H9 (cell line): Measurements from ENCODE around the gene FARS2. TPM values are rescaled to one million over a fixed set of nuclear protein-coding genes. Genes with fewer than 3 reads are reported as not detected.

Experiments
- DNase-seq: peaks from one replicate; pipeline ENCODE4 v3.0.0-alpha.2; 2017
- H2AFZ ChIP-seq: one replicate; pipeline ENCODE4 v1.6.1; 2013; ENCODE audit warnings: mild to moderate bottlenecking, low read length, control low read depth, moderate library complexity
- H2AK5ac ChIP-seq: 2 replicates; pipeline ENCODE4 v1.6.1; 2013; ENCODE audit warnings: low read length, control low read depth, mixed read lengths; ENCODE audit not compliant: insufficient read length
- H2BK120ac ChIP-seq: one replicate; pipeline ENCODE4 v1.6.1; 2013; ENCODE audit warnings: low read depth, mild to moderate bottlenecking, low read length, control low read depth, inconsistent platforms; ENCODE audit not compliant: poor library complexity, severe bottlenecking
- H2BK12ac ChIP-seq: 2 replicates; pipeline ENCODE4 v1.6.1; 2013; ENCODE audit warnings: low read length, control low read depth, mixed read lengths, low read depth; ENCODE audit not compliant: insufficient read length
- H2BK15ac ChIP-seq: 2 replicates; pipeline ENCODE4 v1.6.1; 2013; ENCODE audit warnings: low read depth, low read length, control low read depth
- H2BK20ac ChIP-seq: one replicate; pipeline ENCODE4 v1.6.1; 2013; ENCODE audit warnings: low read depth, mild to moderate bottlenecking, low read length, control low read depth, inconsistent platforms; ENCODE audit not compliant: poor library complexity, severe bottlenecking
- H2BK5ac ChIP-seq: 2 replicates; pipeline ENCODE4 v1.6.1; 2013; ENCODE audit warnings: low read length, control low read depth, mixed read lengths; ENCODE audit not compliant: insufficient read length
- H3K14ac ChIP-seq: 2 replicates; pipeline ENCODE4 v1.6.1; 2013; ENCODE audit warnings: low read length, control low read depth; ENCODE audit not compliant: insufficient read depth
- H3K18ac ChIP-seq: 2 replicates; pipeline ENCODE4 v1.6.1; 2013; ENCODE audit warnings: low read depth, mild to moderate bottlenecking, mixed read lengths, low read length, control low read depth; ENCODE audit not compliant: insufficient read length
- H3K23ac ChIP-seq: 2 replicates; pipeline ENCODE4 v1.6.1; 2013; ENCODE audit warnings: low read length, control low read depth, mixed read lengths, low read depth; ENCODE audit not compliant: insufficient read length
- H3K23me2 ChIP-seq: 2 replicates; pipeline ENCODE4 v1.6.1; 2013; ENCODE audit warnings: low read depth, mild to moderate bottlenecking, mixed read lengths, low read length, control low read depth; ENCODE audit not compliant: insufficient read length, poor library complexity, severe bottlenecking
- H3K27ac ChIP-seq: 2 replicates; pipeline ENCODE4 v1.5.1; 2013; ENCODE audit warnings: low read length, control low read depth, mixed read lengths, low read depth; ENCODE audit not compliant: insufficient read length
- H3K27me3 ChIP-seq: 2 replicates; pipeline ENCODE4 v1.6.1; 2013; ENCODE audit warnings: low read length, control low read depth, inconsistent platforms; ENCODE audit not compliant: insufficient read depth
- H3K4ac ChIP-seq: 2 replicates; pipeline ENCODE4 v1.6.1; 2013; ENCODE audit warnings: low read depth, mild to moderate bottlenecking, control low read depth, inconsistent platforms, low read length, moderate library complexity
- H3K4me1 ChIP-seq: 2 replicates; pipeline ENCODE4 v1.6.1; 2013; ENCODE audit warnings: low read length, control low read depth, inconsistent platforms; ENCODE audit not compliant: insufficient read depth
- H3K4me2 ChIP-seq: 2 replicates; pipeline ENCODE4 v1.6.1; 2013; ENCODE audit warnings: low read length, control low read depth, mixed read lengths; ENCODE audit not compliant: insufficient read length, insufficient read depth
- H3K56ac ChIP-seq: 2 replicates; pipeline ENCODE4 v1.6.1; 2013; ENCODE audit warnings: low read depth, mild to moderate bottlenecking, mixed read lengths, low read length, control low read depth; ENCODE audit not compliant: insufficient read length
- H3K79me1 ChIP-seq: 2 replicates; pipeline ENCODE4 v1.6.1; 2013; ENCODE audit warnings: low read depth, mild to moderate bottlenecking, moderate library complexity, low read length, control low read depth, inconsistent platforms; ENCODE audit not compliant: insufficient read depth, poor library complexity, severe bottlenecking
- H3K79me2 ChIP-seq: 2 replicates; pipeline ENCODE4 v1.6.1; 2013; ENCODE audit warnings: low read length, control low read depth, inconsistent platforms; ENCODE audit not compliant: insufficient read depth
- H3K9ac ChIP-seq: 2 replicates; pipeline ENCODE4 v1.6.1; 2013; ENCODE audit warnings: low read length, control low read depth, mixed read lengths; ENCODE audit not compliant: insufficient read length; ENCODE audit errors: extremely low read depth
- H3K9me3 ChIP-seq: one replicate; pipeline ENCODE4 v1.6.1; 2013; ENCODE audit warnings: low read depth, low read length, inconsistent platforms; ENCODE audit not compliant: control insufficient read depth
- H3T11ph ChIP-seq: one replicate; pipeline ENCODE4 v1.6.1; 2013; ENCODE audit warnings: mild to moderate bottlenecking, low read length, control low read depth, inconsistent platforms
- H4K20me1 ChIP-seq: one replicate; pipeline ENCODE4 v1.6.1; 2013; ENCODE audit not compliant: control insufficient read depth, insufficient read length, insufficient read depth
- H4K5ac ChIP-seq: 2 replicates; pipeline ENCODE4 v1.6.1; 2013; ENCODE audit warnings: low read depth, mild to moderate bottlenecking, mixed read lengths, low read length, control low read depth; ENCODE audit not compliant: insufficient read length
- H4K8ac ChIP-seq: replicated peaks from 2 replicates; pipeline ENCODE4 v1.6.1; 2013; ENCODE audit warnings: low read length, control low read depth, mixed read lengths, low read depth; ENCODE audit not compliant: insufficient read length
- H4K91ac ChIP-seq: 2 replicates; pipeline ENCODE4 v1.6.1; 2013; ENCODE audit warnings: low read depth, mild to moderate bottlenecking, moderate library complexity, mixed read lengths, low read length, control low read depth; ENCODE audit not compliant: insufficient read length
- H3K27ac Mint-ChIP-seq, 3 experiments: 2 replicates in 2 of 3; 3 replicates in 1 of 3; pipeline ENCODE4 v1.8.0; 2020 to 2021; ENCODE audit warnings: mixed read lengths in 3 of 3, mild to moderate bottlenecking in 1 of 3, moderate library complexity in 1 of 3
- H3K27me3 Mint-ChIP-seq: 2 replicates; pipeline ENCODE4 v1.8.0; 2021; ENCODE audit warnings: low read depth, mild to moderate bottlenecking, moderate library complexity, mixed read lengths
- H3K36me3 Mint-ChIP-seq, 3 experiments: 2 replicates in 2 of 3; 3 replicates in 1 of 3; pipeline ENCODE4 v1.8.0; 2020 to 2021; ENCODE audit warnings: low read depth in 3 of 3, mixed read lengths in 3 of 3; ENCODE audit not compliant: insufficient read depth in 1 of 3
- H3K4me1 Mint-ChIP-seq, 2 experiments: 2 replicates each; pipeline ENCODE4 v1.8.0; 2020; ENCODE audit warnings: mixed read lengths in 2 of 2
- H3K4me3 Mint-ChIP-seq, 2 experiments: 2 replicates in 1 of 2; 3 replicates in 1 of 2; pipeline ENCODE4 v1.8.0; 2020 to 2021; ENCODE audit warnings: mild to moderate bottlenecking in 2 of 2, mixed read lengths in 2 of 2, moderate library complexity in 1 of 2
- H3K9me3 Mint-ChIP-seq, 2 experiments: 2 replicates in 1 of 2; 3 replicates in 1 of 2; pipeline ENCODE4 v1.8.0; 2020; ENCODE audit warnings: mild to moderate bottlenecking in 2 of 2, mixed read lengths in 2 of 2, moderate library complexity in 1 of 2
- CTCF ChIP-seq: fragments of 200-600 bp; sonication (generic); conservative IDR thresholded peaks from 3 replicates; pipeline ENCODE4 v1.8.0; 2021; ENCODE audit warnings: antibody characterized with exemption, mild to moderate bottlenecking
- WGBS: extraction: QIAGEN DNeasy Blood & Tissue Kit; methylation state at CpG from one replicate; pipeline ENCODE4 v1.1.7; 2013; ENCODE audit warnings: missing lambda C conversion rate, low lambda C conversion rate, mixed read lengths; ENCODE audit not compliant: insufficient read length; ENCODE audit errors: extremely low coverage; 5-methylcytosine and 5-hydroxymethylcytosine counted together
- total RNA-seq: library from RNA; stranded (reverse); gene quantifications from 2 replicates; pipeline ENCODE4 v1.2.1, GENCODE V29; 2021

Gene FARS2
- total RNA-seq, 1 experiment from 2014 or later = 8.5 TPM

DNA sequence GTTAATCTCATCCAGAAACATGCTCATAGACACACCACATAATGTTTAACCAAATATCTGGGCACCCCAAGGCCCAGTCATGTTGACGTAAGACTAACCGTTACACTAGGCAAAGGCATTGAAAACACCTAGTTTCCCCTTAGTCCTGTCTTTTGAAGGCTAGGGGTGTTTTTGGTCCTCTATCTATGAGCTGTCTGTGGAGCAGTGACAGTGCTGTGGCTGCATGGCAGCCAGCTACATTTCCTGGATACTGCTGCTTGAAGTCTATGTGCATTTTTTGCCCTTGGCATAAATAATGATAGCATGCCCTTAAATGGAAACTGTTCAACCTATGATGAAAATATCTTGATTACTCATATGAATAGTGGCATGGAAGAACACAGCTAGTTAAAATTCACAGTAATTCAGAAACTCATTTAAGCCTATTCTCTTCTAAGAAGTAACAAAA is 18.6 kb downstream of the FARS2 start:
- no peak overlapping the region for H3K23ac ChIP-seq
- H4K91ac ChIP-seq = no peak overlapping the region
- TF ChIP-seq CTCF = no peak
- H3K4me1 ChIP-seq = peaks cover 2% of the 10 kb centered on the region; the same call in 1 of the 2 replicates
- H3K9me3 Mint-ChIP-seq = no peaks in the 10 kb centered on the region
- no peak overlapping the region for H4K5ac ChIP-seq
- no peak for DNase-seq
- no peak overlapping the region for H3K4ac ChIP-seq
- no peak overlapping the region for H4K8ac ChIP-seq
- no peaks in the 10 kb centered on the region for H3K79me2 ChIP-seq
- no peaks in the 10 kb centered on the region for H4K20me1 ChIP-seq
- H2BK20ac ChIP-seq = no peak overlapping the region
- H3K79me1 ChIP-seq = peaks cover 5% of the 10 kb centered on the region
- no peaks in the 10 kb centered on the region for H3K23me2 ChIP-seq
- no peak overlapping the region for H3K27ac Mint-ChIP-seq
- no peak overlapping the region for H3K14ac ChIP-seq
- no peak overlapping the region for H2AK5ac ChIP-seq
- no peak overlapping the region for H2BK5ac ChIP-seq
- H3K9me3 ChIP-seq = no peaks in the 10 kb centered on the region
- no peak overlapping the region for H3K9ac ChIP-seq
- WGBS = no CpG with 5 or more reads among the region's 2 CpGs
- no peak overlapping the region for H3K18ac ChIP-seq
- H3K27me3 ChIP-seq = no peaks in the 10 kb centered on the region
- peaks cover 17 to 23% of the 10 kb centered on the region in 2 experiments for H3K4me1 Mint-ChIP-seq
- H3K4me3 Mint-ChIP-seq = no peak overlapping the region
- no peaks in the 10 kb centered on the region for H3K36me3 Mint-ChIP-seq
- no peak overlapping the region for H3K56ac ChIP-seq
- H2BK15ac ChIP-seq = no peak overlapping the region
- no peak overlapping the region for H3K27ac ChIP-seq
- no peak overlapping the region for H2BK12ac ChIP-seq
- H3K27me3 Mint-ChIP-seq = no peaks in the 10 kb centered on the region
- H2BK120ac ChIP-seq = no peak overlapping the region
- no peak overlapping the region for H2AFZ ChIP-seq
- no peak overlapping the region for H3K4me2 ChIP-seq
- H3T11ph ChIP-seq = peak overlapping the region; percentile 53
